ENCODE measurements around the gene SMAP1.

SMAP1 gene

DNA sequence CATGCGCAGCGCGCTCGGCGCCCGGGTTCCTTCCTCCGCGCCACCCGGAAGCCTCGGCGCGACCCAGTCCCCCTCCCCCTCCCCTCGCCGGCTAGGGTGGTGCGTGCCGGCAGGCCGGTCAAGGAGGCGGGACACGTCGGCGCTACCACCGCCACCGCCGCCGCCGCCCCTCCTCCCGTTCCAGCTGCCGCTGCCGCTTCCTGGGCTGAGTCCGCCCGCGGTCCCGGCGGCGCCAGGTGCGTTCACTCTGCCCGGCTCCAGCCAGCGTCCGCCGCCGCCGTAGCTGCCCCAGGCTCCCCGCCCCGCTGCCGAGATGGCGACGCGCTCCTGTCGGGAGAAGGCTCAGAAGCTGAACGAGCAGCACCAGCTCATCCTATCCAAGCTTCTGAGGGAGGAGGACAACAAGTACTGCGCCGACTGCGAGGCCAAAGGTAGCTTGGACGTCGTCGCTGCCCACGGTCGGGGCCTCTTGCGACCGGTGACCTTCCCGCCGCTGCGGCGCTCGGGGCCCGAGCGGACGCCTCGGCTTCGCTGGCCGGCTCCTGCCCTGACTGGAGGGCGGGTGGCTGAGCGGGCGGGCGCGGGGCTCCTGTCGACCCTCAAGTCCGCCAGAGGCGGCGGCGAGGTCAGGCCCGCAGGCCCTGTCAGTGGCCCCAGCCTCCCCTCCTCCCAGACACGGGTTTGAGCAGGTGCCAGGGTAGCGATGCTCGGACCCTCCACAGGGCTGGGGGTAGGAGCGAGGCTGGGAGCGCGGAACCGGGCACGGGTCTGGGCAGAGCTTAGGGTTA is at the start of gene SMAP1:
Gene SMAP1 (plus strand): TSS at position 173 of the 788 bp plus-strand sequence. CDS start 141 bp downstream, at position 314.
- no peaks in the 10 kb centered on the region for H3K27me3 ChIP-seq (ENCODE audit: insufficient read depth, low read depth)
- no peak within 1 kb of the TSS for H3K4me3 ChIP-seq (IDR thresholded peaks at IDR 0.05; ENCODE audit: insufficient read depth, low read depth, low read length)
- peaks cover 26% of the 10 kb centered on the region; the same call in 1 of the 2 replicates for H3K79me2 ChIP-seq (ENCODE audit: insufficient read depth, low read depth)
- TF ChIP-seq, protein P1, sequence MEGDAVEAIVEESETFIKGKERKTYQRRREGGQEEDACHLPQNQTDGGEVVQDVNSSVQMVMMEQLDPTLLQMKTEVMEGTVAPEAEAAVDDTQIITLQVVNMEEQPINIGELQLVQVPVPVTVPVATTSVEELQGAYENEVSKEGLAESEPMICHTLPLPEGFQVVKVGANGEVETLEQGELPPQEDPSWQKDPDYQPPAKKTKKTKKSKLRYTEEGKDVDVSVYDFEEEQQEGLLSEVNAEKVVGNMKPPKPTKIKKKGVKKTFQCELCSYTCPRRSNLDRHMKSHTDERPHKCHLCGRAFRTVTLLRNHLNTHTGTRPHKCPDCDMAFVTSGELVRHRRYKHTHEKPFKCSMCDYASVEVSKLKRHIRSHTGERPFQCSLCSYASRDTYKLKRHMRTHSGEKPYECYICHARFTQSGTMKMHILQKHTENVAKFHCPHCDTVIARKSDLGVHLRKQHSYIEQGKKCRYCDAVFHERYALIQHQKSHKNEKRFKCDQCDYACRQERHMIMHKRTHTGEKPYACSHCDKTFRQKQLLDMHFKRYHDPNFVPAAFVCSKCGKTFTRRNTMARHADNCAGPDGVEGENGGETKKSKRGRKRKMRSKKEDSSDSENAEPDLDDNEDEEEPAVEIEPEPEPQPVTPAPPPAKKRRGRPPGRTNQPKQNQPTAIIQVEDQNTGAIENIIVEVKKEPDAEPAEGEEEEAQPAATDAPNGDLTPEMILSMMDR (conservative IDR thresholded peaks at IDR 0.05; ENCODE audit: low read depth, low read length): no peak
- peak within 1 kb of the TSS; percentile 98 for H2AFZ ChIP-seq (ENCODE audit: low read depth)
- H4K20me1 ChIP-seq (ENCODE audit: insufficient read depth): no peaks in the 10 kb centered on the region
- H3K27ac ChIP-seq: peak within 1 kb of the TSS; percentile 62
- H3K36me3 ChIP-seq (ENCODE audit: insufficient read depth): no peaks in the 10 kb centered on the region
- peaks cover 32% of the 10 kb centered on the region for H3K4me1 ChIP-seq (ENCODE audit: low read depth, poor library complexity, severe bottlenecking)
- H3K4me2 ChIP-seq: peak within 1 kb of the TSS; percentile 87
- H3K9ac ChIP-seq: peak within 1 kb of the TSS; percentile 59

DNA sequence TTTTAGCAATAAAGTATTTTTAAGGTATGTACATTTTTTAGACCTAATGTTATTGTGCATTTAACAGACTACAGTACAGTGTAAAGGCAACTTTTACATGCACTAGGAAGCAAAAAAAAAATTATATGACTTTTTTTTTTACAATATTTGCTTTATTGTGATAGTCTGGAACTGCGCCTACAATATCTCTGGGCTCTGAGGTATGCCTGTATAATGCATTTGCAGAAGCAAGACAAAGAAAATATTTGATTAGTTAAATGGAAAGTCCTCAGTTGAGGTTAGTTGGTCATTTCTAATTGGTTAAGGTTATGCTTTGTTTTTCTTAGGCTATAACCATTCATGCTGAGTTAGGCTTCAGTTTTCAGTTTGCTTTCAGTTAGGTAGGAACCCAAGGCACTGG is 46.9 kb upstream of the SMAP1 start:
- no peaks in the 10 kb centered on the region for H4K20me1 ChIP-seq (ENCODE audit: insufficient read depth)
- no peaks in the 10 kb centered on the region for H3K36me3 ChIP-seq (ENCODE audit: insufficient read depth)
- no peaks in the 10 kb centered on the region for H3K4me1 ChIP-seq (ENCODE audit: low read depth, poor library complexity, severe bottlenecking)
- TF ChIP-seq, protein P1 (conservative IDR thresholded peaks at IDR 0.05; ENCODE audit: low read depth, low read length): no peak
- H3K79me2 ChIP-seq (ENCODE audit: insufficient read depth, low read depth): no peaks in the 10 kb centered on the region
- H3K4me3 ChIP-seq (IDR thresholded peaks at IDR 0.05; ENCODE audit: insufficient read depth, low read depth, low read length): no peak overlapping the region
- no peak overlapping the region for H2AFZ ChIP-seq (ENCODE audit: low read depth)
- H3K9ac ChIP-seq: no peak overlapping the region
- H3K27ac ChIP-seq: no peak overlapping the region
- H3K4me2 ChIP-seq: no peak overlapping the region
- H3K27me3 ChIP-seq (ENCODE audit: insufficient read depth, low read depth): no peaks in the 10 kb centered on the region

DNA sequence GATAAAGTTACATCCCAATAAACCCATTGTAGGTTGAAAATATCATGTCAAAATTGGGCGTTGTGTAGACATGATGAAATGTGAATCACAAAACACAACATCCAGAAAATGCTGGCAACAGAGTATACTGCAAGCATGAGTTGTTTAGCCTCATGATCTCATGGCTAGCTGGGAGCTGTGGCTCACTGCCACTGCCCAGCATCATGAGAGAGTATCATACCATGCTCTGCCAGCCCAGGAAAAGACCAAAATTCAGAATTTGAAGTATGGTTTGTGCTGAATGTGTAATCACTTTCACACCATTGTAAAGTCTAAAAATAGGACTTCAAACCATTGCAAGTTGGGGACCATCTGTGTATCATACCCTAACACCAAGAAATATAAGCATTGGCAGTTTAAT is 45.2 kb upstream of the SMAP1 start:
- no peak overlapping the region for H2AFZ ChIP-seq (ENCODE audit: low read depth)
- no peaks in the 10 kb centered on the region for H3K79me2 ChIP-seq (ENCODE audit: insufficient read depth, low read depth)
- no peaks in the 10 kb centered on the region for H3K4me1 ChIP-seq (ENCODE audit: low read depth, poor library complexity, severe bottlenecking)
- H3K4me3 ChIP-seq (IDR thresholded peaks at IDR 0.05; ENCODE audit: insufficient read depth, low read depth, low read length): no peak overlapping the region
- H3K27ac ChIP-seq: no peak overlapping the region
- TF ChIP-seq, protein P1 (conservative IDR thresholded peaks at IDR 0.05; ENCODE audit: low read depth, low read length): no peak
- H3K4me2 ChIP-seq: no peak overlapping the region
- H3K27me3 ChIP-seq (ENCODE audit: insufficient read depth, low read depth): no peaks in the 10 kb centered on the region
- H3K9ac ChIP-seq: no peak overlapping the region
- no peaks in the 10 kb centered on the region for H3K36me3 ChIP-seq (ENCODE audit: insufficient read depth)
- no peaks in the 10 kb centered on the region for H4K20me1 ChIP-seq (ENCODE audit: insufficient read depth)

DNA sequence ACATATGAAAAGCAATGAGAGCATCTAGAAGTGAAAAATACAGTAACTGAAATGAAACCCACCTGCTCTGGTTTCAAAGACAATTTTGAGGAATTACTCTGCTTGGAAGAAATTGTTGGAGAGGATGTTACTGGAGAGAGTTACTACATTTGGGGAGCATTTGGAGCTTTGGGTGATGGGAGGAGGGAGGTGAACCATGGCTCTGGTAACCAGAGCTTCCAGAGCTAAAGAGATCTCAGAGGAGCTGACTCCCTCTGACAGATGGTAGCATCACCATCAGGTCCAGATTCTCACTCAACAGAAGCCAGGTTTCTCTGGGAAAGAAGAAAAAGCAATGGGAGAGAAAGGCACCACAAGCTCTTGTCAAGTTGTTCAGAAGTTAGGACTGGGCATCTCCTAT is 42.2 kb upstream of the SMAP1 start:
- H3K27me3 ChIP-seq (ENCODE audit: insufficient read depth, low read depth): no peaks in the 10 kb centered on the region
- no peaks in the 10 kb centered on the region for H3K36me3 ChIP-seq (ENCODE audit: insufficient read depth)
- TF ChIP-seq, protein P1 (conservative IDR thresholded peaks at IDR 0.05; ENCODE audit: low read depth, low read length): no peak
- H2AFZ ChIP-seq (ENCODE audit: low read depth): no peak overlapping the region
- H3K27ac ChIP-seq: no peak overlapping the region
- no peaks in the 10 kb centered on the region for H3K4me1 ChIP-seq (ENCODE audit: low read depth, poor library complexity, severe bottlenecking)
- H3K4me3 ChIP-seq (IDR thresholded peaks at IDR 0.05; ENCODE audit: insufficient read depth, low read depth, low read length): no peak overlapping the region
- H3K79me2 ChIP-seq (ENCODE audit: insufficient read depth, low read depth): no peaks in the 10 kb centered on the region
- H3K4me2 ChIP-seq: no peak overlapping the region
- H4K20me1 ChIP-seq (ENCODE audit: insufficient read depth): no peaks in the 10 kb centered on the region
- H3K9ac ChIP-seq: no peak overlapping the region
